Effector memory CD4-positive, alpha-beta T cell (primary cell): Measurements from ENCODE around the gene NEU4.

Experiments
- DNase-seq, 3 donors: peaks; one replicate each; pipeline ENCODE4 v3.0.0-alpha.2; 2020
- H3K27ac ChIP-seq: 2 replicates; pipeline ENCODE4 v1.7.0; 2013; ENCODE audit warnings: mild to moderate bottlenecking, low read length, moderate library complexity; ENCODE audit not compliant: insufficient read depth, poor library complexity, severe bottlenecking
- H3K27me3 ChIP-seq: replicated peaks from 2 replicates; pipeline ENCODE4 v1.7.0; 2013; ENCODE audit warnings: mild to moderate bottlenecking, low read length; ENCODE audit not compliant: insufficient read depth, control insufficient read depth, poor library complexity, severe bottlenecking
- H3K36me3 ChIP-seq: 2 replicates; pipeline ENCODE4 v1.7.0; 2013; ENCODE audit warnings: mild to moderate bottlenecking, low read length, moderate library complexity; ENCODE audit not compliant: control insufficient read depth, insufficient read depth
- H3K4me1 ChIP-seq: 2 replicates; pipeline ENCODE4 v1.7.0; 2013; ENCODE audit warnings: low read length, mild to moderate bottlenecking; ENCODE audit not compliant: control insufficient read depth, insufficient read depth, poor library complexity, severe bottlenecking
- H3K4me3 ChIP-seq: 2 replicates; pipeline ENCODE4 v1.7.0; 2013; ENCODE audit warnings: low read length, low read depth, mild to moderate bottlenecking; ENCODE audit not compliant: insufficient read depth, poor library complexity, severe bottlenecking
- H3K9me3 ChIP-seq: 2 replicates; pipeline ENCODE4 v1.7.0; 2013; ENCODE audit warnings: mild to moderate bottlenecking, low read length, moderate library complexity; ENCODE audit not compliant: control insufficient read depth

Gene NEU4

GRCh38 chr2:241850544-241851324 is 41.7 kb downstream of the NEU4 start:
- Histone ChIP-seq H3K36me3 (no peaks in the 10 kb centered on the region), H3K9me3 (no peaks in the 10 kb centered on the region), H3K4me1 (no peaks in the 10 kb centered on the region), H3K27me3 (no peaks in the 10 kb centered on the region), H3K4me3 (no peak overlapping the region), H3K27ac (no peak overlapping the region)
- DNase-seq: no peak

DNA sequence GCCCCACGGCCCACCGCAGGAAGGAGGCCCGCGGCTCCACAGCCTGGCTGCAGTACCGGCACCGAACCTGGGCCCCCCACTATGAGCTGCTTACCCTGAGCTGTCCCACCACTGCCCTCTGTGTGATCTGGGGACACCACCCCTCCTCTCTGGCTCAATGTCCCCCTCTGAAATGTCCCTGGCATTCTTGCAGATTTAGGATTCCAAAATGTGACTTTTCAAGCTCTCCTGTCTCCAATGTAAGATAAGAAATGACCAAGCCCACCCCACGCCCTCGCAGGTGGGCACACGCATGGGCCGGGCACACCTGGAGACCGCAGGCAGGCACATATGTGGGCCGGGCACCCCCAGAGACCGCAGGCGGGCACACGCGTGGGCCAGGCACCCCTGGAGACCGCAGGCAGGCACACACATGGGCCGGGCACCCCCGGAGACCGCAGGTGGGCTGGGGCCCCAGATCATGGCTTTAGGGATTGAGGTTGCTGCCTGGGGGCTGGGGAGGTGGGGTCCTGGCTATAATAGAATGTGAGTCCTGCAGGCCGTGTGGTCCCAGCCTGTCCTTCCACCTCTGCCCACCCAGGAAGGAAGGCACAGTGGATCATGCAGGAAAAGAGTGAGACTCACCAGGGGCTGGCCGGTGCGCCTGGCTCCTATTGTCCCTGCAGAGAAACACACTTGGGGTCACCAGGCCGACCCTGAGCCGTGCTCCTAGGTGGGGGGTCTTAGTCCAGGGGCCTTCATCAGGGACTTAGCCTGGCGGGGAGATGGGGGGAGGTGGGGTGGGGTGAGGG is 42.5 kb downstream of the NEU4 start:
- H3K9me3 ChIP-seq: no peaks in the 10 kb centered on the region
- no peaks in the 10 kb centered on the region for H3K4me1 ChIP-seq
- H3K36me3 ChIP-seq: no peaks in the 10 kb centered on the region
- no peak for DNase-seq
- no peaks in the 10 kb centered on the region for H3K27me3 ChIP-seq
- H3K27ac ChIP-seq: no peak overlapping the region
- no peak overlapping the region for H3K4me3 ChIP-seq

DNA sequence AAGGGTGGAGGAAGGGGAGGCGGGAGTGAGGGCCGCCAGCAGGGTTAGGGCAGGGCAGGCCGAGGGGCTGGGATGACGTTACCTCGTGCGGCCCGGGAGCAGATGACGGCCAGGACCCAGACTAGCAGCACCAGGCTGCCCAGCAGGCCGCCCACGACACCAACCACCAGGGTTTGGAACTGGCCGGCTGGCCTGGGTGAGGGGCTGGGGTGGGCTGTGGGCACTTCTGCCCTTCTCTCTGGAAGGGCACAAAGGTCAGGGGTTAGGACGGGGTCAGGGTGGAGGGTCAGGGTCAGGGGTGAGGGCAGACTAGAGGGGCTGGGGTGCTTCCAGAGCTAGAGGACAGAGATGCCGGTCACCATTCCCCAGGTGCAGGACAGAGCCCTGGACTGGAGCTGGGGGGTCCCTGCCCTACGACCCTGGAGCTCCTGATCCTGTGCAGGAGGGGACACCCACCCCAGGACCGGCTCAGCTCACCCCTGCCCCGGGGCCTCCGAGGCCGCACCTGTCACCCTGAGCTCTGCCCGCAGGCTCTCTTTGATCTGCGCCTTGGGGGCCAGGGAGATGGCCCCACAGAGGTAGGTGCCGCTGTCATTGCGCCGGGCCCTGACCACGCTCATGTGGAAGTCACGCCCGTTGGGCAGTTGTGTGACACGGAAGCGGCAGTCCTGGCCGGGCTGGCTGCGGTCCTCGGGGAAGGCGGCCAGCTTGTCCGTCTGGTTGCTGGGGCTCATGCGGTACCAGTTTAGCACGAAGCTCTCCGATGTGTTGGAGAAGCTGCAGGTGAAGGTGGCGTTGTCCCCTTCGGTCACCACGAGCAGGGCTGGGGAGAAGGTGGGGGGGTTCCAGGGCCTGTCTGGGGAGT is 43.4 kb downstream of the NEU4 start:
- H3K27ac ChIP-seq: no peak overlapping the region
- no peak overlapping the region for H3K4me3 ChIP-seq
- no peaks in the 10 kb centered on the region for H3K27me3 ChIP-seq
- H3K4me1 ChIP-seq: no peaks in the 10 kb centered on the region
- no peak for DNase-seq
- H3K9me3 ChIP-seq: no peaks in the 10 kb centered on the region
- H3K36me3 ChIP-seq: no peaks in the 10 kb centered on the region

DNA sequence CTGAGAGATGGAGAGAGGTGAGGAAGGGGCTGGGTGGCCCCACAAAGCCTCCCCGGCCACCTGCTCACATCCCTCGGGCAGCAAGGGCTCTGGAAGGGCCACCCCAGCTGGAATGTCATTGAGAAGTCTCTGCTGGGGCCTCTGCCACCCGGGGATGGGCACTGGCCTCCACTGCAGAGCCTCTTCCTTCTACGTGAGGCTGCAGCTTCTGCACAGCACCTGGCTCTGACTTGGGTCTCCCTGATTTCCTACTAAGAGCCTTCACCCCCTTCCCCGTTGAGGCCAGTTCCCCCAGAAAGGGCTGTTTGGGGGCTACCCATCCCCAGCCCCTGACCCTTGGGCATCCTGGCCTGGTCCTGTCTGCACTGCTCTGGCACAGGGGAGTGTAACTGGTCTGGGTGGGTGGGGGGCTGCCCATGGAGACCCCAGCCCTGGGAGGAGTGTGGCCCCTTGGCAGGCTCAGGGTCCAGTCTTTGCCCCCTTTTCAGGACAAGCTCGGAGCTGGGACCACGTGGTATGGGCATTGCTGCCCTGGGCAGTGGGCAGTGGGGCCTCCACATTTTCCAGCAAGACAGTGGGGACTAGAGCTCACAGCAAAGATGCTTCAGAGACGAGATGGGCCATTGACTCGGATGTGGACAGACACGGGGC is 44.1 kb downstream of the NEU4 start:
- peaks cover 7% of the 10 kb centered on the region for H3K4me1 ChIP-seq
- no peaks in the 10 kb centered on the region for H3K36me3 ChIP-seq
- H3K27ac ChIP-seq: no peak overlapping the region
- no peaks in the 10 kb centered on the region for H3K27me3 ChIP-seq
- DNase-seq: no peak
- H3K9me3 ChIP-seq: no peaks in the 10 kb centered on the region
- no peak overlapping the region for H3K4me3 ChIP-seq

GRCh38 chr2:241853651-241854341 is 44.8 kb downstream of the NEU4 start:
- H3K4me1 ChIP-seq: peaks cover 14% of the 10 kb centered on the region
- no peak for DNase-seq

DNA sequence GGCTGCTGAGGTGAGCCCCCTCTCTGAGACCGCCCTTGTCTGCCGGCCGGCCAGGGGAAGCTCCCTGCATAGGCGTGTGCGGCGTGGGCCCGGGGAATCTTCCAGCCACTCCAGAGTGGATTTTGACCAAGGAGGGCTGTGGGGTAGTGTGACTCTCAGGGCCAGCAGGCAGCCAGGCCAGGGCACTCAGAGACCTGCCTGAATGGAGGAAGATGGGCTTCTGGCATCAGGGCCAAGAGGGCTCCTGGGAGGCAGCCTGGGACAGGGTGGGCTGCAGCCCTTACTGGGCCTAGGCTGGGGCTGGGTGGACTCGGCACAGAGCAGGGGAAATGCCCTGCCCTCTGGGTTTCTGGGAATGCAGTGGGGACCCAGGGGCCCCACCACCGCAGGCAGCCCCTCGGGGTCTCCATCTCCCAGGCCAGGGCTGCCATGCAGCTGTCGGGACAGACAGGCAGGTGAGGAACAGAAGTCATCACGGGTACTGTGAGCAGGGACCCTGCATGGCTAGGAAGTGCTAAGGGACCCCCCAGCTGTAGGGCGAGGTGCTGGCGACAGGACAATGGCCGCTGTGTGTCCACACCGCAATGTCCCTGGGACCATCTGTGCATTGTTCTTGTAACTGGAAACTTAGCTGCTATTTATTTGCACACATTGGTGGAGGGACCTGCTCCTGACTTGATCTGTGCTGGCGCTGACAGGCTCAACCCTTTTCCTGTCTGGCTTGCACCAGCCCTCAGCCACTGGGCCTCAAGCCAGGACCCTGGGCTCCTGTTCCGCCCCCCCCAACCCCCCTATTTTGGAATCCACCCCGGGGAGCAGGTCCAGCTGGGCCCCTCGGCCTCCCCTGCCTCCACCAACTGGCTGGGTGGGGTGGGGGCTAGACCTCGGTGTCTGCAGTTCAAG is 45.6 kb downstream of the NEU4 start:
- Histone ChIP-seq H3K36me3 (no peaks in the 10 kb centered on the region), H3K27me3 (no peaks in the 10 kb centered on the region), H3K27ac (no peak overlapping the region), H3K9me3 (no peaks in the 10 kb centered on the region), H3K4me3 (no peak overlapping the region), H3K4me1 (peaks cover 22% of the 10 kb centered on the region)
- DNase-seq: no peak

More at GRCh38 chr2:241853651-241854341, 44.8 kb downstream of the NEU4 start:
- no peak overlapping the region for H3K27ac ChIP-seq
- H3K9me3 ChIP-seq: no peaks in the 10 kb centered on the region
- no peaks in the 10 kb centered on the region for H3K36me3 ChIP-seq
- H3K27me3 ChIP-seq: no peaks in the 10 kb centered on the region
- no peak overlapping the region for H3K4me3 ChIP-seq

DNA sequence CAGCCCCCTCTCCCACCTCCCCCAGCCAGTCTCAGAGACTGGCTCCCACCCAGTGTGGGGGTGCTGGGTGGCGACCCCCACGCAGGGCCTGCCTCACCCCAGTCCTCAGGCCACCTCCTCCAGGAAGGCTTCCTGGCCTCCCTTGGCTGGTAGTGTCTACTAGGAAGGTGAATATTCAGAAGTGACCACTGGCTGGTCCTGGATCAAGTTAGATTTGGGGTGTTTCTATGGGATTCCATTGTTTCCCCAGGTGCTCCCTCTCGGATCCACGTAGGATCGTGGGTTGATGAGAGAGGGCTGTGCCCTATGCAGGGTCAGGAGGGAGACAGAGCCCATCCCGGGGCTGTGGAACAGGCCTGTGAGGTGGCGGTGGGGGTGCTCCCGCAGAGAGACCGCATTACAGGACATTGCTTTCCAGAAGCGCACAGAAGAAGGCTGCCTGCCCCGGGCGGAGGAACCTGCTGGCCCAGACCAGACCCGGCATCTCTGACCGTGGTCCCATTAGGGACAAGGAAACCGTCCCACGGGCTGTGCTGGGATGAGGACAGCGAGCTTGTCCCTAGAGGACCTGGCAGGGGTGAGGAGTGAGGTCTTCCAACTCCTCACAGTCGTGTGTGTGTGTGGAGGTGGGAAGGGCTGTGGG is 46.4 kb downstream of the NEU4 start:
- no peaks in the 10 kb centered on the region for H3K36me3 ChIP-seq
- H3K27me3 ChIP-seq: no peaks in the 10 kb centered on the region
- no peak for DNase-seq
- no peak overlapping the region for H3K27ac ChIP-seq
- H3K4me3 ChIP-seq: no peak overlapping the region
- peaks cover 29% of the 10 kb centered on the region for H3K4me1 ChIP-seq
- no peaks in the 10 kb centered on the region for H3K9me3 ChIP-seq

- Histone ChIP-seq H3K9me3 (no peaks in the 10 kb centered on the region), H3K27ac (no peak overlapping the region), H3K4me3 (no peak overlapping the region), H3K36me3 (no peaks in the 10 kb centered on the region), H3K4me1 (peaks cover 33% of the 10 kb centered on the region), H3K27me3 (no peaks in the 10 kb centered on the region)
- no peak for DNase-seq
These were observed 47.0 kb downstream of the NEU4 start for GRCh38 chr2:241855888-241856422.
